ENCODE measurements around the gene ELOVL5.

Gene ELOVL5

GRCh38 chr6:53268858-53269608 lies 79.7 kb downstream of the ELOVL5 start:
- DNase-seq, result no peak

DNA sequence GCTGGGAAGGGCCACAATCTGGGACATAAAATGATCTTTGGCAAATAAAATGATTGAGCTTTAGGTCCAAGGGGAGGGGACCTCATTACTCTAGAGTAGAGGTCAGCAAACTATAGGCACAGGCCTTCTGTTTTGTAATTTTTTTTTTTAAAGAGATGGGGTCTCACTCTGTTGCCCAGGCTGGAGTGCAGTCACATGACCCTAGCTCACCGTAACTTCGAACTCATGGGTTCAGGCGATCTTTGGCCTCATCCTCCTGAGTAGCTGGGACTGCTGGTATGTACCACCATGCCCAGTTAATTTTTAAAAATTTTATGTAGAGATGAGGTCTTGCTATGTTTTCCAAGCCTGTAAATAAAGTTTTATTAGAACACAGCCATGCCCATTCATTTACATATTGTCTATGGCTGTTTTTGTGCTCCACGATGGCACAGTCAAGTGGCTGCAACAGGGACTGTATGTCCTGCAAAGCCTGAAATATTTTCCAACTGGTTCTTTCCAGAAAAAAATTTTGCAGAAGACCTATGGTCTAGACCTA lies 82.1 kb downstream of the ELOVL5 start:
- no peak for DNase-seq

- peak; percentile 23 for DNase-seq
Observed at GRCh38 chr6:53264915-53265607, 83.7 kb downstream of the ELOVL5 start.

GRCh38 chr6:53264337-53264736 lies 84.4 kb downstream of the ELOVL5 start:
- no peak for DNase-seq

DNA sequence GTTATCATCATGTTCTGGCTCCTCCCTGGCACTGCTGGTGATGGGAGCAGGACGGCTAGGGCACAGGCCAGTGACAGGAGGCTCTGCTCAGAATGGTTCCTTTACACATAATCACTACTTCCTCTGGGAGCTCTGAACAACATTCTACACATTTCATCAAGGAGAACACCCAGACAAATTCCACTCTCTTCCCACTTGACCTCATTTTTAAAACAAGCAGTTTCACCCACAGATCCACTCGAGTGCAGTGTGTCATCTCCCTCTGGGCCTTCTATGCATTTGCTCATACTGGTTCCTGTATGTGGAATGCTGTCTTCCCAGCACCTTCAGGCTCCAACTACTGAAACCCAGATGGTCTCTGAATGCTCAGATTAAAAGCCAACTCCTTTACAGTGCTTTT lies 84.8 kb downstream of the ELOVL5 start:
- no peak for DNase-seq

- no peak for DNase-seq
Observed at GRCh38 chr6:53259860-53260580, 88.7 kb downstream of the ELOVL5 start.

GRCh38 chr6:53258774-53259155 lies 90.0 kb downstream of the ELOVL5 start:
- peak; percentile 33 for DNase-seq

DNA sequence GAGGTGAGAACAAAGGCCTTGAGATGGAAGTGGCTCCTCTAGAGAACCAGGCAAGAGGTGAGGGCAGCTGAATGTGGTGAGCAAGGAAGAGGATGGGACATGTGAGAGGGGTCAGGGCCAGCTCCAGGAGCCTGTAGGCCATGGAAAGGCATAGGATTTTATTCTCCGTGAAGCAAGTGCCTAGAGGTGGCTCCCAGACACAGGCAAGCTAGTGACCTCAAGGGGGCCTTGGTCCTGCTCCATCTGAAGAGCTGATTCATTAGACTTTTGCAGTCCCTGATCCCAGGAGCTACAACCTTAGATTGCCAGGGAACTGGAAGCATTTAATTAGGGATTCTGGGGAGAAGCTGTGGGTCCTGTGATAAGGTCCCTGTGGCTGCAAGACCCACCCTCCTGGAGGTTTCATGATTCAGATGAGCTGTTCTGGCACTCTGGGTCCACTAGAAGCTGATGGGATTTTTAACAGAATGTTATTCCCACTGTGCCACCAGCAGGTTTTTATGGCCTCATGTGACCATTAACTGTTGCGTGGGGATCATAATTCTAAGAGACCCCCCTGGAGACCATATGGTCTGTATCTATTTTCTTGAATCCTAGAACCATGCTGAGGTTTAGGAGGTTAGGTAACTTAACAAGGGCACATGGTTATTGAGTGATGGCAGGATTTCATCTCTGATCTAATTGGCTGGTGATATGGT lies 90.5 kb downstream of the ELOVL5 start:
- DNase-seq, result no peak

DNA sequence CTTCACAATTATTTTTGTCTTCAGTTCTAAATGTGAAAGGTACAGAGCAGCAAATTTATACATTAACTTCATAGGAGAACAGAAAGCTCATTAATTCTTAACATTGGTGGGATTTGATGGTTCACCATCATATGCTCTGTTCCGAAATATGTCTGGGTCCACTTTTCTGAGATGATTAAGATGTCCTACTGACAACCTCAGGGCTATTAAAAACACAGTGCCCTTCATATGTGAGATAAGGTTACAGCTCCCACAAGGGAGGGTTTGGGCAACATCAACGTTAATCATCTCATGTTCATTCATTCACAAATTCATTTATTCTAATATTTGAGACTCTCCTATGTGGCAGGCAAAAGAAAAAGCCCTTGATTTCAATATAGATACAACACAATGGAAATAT lies 91.2 kb downstream of the ELOVL5 start:
- no peak for DNase-seq

DNA sequence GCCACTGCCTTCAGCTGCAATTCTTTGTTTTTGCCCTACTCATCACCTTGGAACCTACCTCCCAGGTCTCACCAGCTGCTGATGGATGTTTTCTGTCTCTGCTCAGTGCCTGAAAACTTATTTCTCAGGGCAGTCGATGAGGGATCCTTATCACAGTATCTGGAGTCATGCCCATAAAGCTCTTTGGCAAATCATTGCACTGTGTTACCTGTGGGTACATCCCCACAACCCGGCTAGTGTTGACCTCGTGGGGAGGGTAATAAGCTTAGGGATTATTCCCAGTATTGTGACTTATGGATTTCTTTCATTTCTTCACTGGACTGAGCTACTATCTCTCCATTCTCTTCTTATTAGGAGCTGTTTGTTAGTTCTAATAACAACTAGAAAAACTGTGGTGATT lies 91.7 kb downstream of the ELOVL5 start:
- DNase-seq, result no peak

- DNase-seq, result no peak
Observed at GRCh38 chr6:53252177-53252692, 96.5 kb downstream of the ELOVL5 start.

DNA sequence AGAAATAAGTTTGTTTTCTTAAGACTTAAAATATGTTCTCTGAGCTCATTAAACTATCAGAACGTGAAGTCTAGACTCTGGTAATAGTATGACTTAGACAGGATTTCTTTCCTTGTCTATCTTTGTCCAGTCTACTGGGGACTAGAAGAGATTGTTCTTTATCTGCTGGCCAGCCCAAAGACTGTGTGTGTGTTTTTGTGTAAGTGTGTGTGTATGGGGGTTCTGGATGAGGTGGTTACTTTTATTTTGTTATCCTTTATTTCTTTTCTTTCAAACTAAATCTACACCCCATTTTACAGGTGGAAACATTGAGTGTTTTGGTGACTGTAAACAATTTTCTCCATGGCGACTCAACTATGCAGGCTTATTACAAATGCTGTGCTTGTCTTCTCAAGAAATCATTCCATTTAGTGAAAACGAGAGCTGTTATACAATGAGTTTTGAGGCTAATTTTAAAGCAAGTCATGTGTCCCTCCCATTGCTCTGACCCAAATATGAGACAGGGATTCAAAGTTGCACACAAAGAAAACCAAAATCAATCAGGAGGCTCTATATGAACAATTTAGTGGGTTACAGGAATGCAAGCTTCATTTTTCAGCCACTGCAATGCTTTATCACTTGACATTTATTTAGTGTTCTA lies 97.6 kb downstream of the ELOVL5 start:
- DNase-seq, result no peak

DNA sequence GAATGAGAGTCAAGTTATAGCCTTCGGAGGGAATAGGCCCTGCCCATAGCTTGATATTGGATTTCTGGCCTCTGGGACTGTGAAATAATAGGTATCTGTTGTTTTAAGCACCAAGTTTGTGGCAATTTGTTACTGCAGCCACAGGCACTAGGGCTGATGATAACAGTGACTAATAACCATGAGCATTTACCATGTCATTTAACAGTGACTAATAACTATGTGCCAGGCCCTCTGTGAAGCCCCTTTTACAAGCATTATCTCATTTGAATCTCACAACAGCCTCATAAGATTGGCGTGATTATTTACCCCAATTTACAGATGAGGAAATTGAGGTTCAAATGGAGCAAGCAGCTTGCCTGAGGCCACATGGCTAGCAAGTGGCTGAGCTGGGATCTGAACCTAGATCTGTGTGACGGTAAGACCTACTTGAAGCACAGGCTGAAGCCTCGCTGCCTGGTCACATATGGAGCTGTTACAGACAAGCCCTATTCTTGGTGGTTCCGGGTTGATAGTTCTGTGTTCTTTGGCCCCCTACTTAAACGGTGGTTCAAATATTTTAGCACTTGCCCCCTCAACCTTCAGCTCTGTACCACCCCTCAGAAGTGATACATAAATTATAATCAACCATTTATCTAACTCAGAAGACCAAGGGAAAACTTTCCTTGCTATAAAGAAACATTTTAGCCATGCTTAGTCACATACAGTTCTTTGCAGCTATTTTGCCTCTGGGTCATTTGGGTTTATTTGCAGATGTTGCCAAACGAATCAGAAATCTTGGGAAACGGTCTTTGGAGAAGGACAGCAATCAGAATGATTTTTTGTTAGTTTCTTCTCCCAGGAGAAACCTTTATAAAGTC lies 98.3 kb downstream of the ELOVL5 start:
- peak; percentile 52 for DNase-seq

DNA sequence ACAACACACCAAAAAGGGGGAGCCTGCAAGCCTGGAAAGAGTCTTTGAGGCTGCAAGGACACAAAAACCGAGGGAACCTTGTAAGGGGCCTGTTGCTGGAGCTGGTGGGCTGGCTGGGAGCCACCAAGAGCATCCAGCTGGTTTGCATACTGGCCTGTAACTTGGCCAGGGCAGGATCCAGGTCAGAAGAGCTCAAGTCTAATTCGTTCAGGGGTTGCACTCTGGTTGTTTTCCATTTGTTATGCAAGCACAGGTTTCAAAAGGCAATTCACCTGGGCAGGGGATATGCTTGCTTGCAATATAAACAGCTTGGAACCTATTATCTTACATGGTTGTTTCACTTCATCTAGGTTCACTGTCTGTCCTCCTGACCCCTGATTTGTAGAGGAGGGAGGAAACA lies 101.8 kb downstream of the ELOVL5 start:
- DNase-seq, result no peak

GRCh38 chr6:53244958-53245357 lies 103.8 kb downstream of the ELOVL5 start:
- peak; percentile 73 for DNase-seq

- DNase-seq, result peak; percentile 21
Observed at GRCh38 chr6:53244399-53244931, 104.3 kb downstream of the ELOVL5 start.

GRCh38 chr6:53241938-53242337 lies 106.8 kb downstream of the ELOVL5 start:
- DNase-seq, result peak; percentile 80

DNA sequence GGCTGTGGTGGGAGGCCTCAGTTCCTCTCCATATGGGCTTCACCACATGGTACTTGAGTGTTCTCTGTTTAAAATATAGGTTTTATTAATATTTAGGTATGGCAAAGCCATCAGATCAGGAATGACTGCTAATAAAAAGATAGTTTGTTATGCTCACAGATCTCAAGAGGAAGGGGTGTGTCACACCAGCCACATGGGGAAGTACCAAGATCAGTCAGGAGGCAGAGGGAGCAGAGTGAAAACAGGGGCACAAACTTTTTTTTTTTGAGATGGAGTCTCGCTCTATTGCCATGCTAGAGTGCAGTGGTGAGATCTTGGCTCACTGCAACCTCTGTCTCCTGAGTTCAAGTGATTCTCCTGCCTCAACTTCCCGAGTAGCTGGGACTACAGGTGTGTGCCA lies 108.0 kb downstream of the ELOVL5 start:
- peak; percentile 56 for DNase-seq

GRCh38 chr6:53240139-53240538 lies 108.6 kb downstream of the ELOVL5 start:
- DNase-seq, result no peak

GRCh38 chr6:53239526-53239925 lies 109.2 kb downstream of the ELOVL5 start:
- no peak for DNase-seq

DNA sequence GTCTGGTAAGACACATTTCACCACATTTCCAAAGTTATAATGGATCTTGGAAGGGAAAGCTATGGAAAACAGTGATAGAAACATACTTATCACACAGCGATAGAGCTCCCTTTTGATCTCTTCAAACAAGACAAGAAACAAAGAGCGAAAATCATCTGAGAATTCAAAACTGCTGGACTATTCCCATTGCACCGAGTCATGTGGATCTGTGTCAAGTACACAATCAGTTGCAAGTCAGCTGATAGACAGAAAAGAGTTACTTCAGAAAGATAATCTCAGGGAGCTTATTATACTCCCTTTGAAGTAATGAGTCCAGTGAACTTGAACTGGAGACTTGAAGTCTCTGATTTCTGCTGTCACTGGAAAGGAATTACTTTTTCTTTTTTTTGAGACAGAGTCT lies 110.4 kb downstream of the ELOVL5 start:
- DNase-seq, result no peak
